Measurements from ENCODE around the gene NQO1.
"Not testable (repeated sequence)": the region's sequence is repeated elsewhere in the genome, so short reads cannot be mapped to it uniquely, and the experiment has no call there.

The NQO1 gene

DNA sequence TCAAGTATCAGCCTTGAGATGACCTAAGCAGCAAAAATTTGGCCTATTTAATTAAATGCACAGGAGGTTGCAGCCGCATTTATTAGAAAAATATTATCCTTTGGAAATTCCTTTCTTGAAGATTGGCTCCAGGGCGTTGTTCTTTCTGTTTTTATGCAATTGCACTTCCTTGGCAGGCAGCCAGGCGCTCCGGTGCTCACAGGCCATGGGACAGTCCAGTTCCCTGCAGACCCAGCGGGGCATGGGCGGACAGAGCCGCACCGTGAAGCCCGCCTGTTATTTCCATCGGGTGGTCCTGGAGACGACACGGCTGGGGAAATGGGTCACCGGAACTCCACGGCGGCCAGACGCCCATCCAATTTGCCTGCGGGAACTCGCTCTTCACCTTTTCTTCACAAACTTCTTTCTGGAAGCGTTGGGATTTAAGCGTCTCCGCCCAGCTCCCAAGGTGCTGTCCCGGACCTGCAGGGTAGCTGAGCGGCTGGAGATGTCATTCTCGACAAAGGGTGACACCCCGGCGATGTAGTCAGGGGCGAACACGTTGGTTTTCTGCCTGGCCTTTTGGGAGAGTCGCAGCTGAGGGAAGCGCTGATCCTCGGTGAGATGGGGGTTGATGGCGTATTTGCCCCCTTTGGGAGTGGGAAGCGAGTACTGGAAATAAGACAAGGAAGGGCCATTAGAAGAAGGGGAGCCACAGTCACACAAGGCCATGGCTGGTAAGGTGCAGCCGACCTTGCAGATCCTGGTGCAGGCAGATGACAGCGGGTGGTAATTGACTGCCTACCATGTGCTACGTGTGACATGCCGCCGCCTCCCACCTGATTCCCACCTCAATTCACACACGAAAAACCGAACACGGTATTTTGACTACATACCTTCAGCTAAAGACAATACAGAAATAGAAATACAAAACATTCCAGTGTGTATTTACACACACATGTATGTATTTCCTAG, 15.9 kb upstream of the NQO1 start:
- DNase-seq (ENCODE audit: low read depth in 2 of 2) = no peak

DNA sequence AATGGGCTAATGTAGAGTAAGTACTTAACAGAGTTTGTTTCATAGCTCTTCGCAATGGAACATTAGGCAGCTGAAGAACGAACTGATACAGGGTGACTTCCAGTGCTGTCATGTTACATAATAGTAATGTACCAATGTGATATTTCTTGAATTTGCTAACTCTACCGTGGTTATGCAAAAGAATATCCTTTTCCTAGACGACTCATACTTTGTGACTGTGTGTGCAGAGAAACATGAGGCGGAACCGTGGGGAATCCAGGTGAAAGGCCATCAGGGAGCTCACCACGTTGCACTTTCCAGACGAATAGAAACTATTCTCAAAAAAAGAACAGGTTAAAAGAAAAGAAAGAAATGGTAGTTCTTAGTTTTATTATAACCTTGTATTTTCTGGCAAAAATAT, 15.2 kb upstream of the NQO1 start:
- DNase-seq (ENCODE audit: low read depth in 2 of 2) = no peak

DNA sequence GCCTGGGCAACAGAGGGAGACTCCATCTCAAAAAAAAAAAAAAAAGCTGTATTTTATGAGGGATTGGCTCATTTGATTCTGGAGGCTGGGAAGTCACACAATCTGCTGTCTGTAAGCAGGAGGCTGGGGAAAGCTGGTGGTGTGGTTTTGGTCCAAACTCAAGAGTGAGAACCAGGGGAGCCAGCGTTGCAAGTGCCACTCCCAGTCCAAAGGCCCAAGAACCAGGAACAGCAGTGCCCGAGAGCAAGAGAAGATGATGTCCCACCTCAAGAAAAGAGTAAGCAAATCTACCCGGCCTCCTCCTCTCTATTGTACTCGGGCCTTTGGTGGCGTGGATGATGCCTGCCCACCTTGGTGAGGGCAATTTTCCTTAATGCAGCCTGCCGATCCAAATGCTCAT, 5.7 kb upstream of the NQO1 start:
- DNase-seq (ENCODE audit: low read depth in 2 of 2) = no peak

DNA sequence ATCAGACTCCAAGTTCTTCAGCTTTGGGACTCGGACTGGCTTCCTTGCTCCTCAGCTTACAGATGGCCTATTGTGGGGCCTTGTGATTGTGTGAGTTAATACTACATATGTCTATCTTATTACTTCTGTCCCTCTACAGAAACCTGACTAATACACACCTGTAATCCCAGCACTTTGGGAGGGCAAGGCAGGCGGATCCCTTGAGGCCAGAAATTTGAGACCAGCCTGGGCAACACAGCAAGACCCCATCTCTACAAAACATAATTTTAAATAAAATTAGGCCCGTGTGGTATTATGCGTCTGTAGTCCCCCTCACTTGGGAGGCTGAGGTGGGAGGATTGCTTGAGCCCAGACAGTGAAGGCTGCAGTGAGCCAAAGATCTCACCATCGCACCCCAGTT, 4.9 kb upstream of the NQO1 start:
- DNase-seq (ENCODE audit: low read depth in 2 of 2) = not testable (repeated sequence)

DNA sequence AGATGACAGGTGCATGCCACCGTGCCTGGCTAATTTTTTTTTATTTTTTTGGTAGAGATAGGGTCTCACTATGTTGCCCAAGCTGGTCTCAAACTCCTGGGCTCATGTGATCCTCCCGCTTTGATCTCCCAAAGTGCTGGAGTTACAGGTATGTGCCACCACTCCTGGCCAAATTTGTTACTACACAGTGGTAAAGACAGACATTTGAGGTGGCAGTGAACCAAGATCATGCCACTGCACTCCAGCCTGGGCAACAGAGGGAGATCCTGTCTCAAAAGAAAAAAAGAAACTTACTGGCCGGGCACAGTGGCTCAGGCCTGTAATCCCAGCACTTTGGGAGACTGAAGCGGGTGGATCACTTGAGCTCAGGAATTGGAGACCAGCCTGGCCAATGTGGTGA, 2.7 kb upstream of the NQO1 start:
- DNase-seq (ENCODE audit: low read depth in 2 of 2) = not testable (repeated sequence)

DNA sequence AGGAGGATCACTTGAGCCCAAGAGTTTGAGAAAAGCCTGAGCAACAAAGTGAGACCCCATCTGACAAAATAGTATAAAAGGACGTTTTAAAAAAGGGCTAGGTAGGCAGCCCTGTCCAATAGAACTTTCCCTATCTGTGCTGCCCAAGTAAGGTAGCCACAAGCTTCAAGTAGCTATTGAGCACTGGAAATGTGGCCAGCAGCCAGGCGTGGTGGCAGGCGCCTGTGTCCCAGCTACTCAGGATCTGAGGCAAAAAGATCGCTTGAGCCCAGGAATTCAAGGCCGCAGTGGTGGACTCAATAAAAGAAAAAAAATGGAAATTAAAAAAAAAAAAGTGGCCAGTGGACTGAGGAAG, 1.5 kb upstream of the NQO1 start:
- DNase-seq (ENCODE audit: low read depth in 2 of 2) = no peak

DNA sequence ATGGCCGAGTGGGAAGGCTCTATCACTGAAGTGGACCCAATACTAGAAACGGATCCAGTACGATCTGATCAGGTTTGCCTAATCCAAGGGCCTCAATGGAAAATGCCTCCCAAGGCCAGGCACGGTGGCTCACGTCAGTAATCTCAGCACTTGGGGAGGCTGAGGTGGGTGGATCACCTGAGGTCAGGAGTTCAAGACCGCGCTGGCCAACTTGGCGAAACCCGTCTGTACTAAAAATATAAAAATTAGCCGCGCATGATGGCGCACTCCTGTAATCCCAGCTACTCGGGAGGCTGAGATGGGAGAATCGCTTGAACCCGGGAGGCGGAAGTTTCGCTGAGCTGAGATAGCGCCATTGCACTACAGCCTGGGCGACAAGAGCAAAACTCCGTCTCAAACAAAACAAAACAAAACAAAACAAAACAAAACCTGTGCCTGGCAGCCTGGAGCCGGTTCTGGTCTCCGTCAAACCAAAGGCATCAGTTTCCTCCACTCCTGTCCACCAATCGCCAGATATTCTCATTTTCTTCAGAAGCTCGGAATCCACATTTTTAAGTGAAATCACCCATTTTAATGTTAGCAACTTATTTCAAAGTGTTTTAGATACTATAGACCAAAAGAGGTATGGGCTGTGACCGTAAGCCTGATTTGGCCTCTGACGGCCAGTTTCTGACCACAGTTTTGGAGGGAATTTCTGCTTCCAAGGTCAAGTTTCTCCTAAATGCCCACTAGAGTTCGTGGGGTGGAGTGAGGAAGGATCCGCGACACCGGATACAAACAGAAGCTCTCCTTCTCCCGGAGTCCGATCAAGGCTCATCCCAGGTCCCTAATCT, 664 bp downstream of the NQO1 start:
- no peak for DNase-seq (ENCODE audit: low read depth in 2 of 2)

DNA sequence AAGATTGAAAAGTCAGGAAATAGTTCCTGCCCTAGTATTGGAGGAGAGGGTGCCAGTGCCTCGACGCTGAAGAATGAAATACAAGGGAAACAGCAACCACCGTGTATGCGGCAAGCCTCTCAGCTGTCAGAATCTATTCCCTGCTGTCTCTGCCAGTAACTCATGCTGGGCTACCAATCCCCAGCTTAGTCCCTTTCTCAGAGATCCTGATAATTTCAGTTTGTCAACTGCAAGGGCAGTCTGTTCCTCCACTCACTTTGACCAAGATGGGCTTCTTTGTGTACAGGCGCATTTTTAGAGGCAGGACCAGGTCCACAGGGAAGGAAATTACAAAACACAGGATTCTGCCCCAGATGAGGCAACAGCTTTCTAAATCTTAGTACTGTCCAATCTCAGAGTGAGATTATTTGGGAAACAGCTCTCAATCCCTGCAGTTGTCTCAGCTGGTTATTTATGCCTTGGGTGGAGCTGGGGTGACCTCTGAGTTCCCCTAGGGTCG, 1.3 kb downstream of the NQO1 start:
- no peak for DNase-seq (ENCODE audit: low read depth in 2 of 2)

DNA sequence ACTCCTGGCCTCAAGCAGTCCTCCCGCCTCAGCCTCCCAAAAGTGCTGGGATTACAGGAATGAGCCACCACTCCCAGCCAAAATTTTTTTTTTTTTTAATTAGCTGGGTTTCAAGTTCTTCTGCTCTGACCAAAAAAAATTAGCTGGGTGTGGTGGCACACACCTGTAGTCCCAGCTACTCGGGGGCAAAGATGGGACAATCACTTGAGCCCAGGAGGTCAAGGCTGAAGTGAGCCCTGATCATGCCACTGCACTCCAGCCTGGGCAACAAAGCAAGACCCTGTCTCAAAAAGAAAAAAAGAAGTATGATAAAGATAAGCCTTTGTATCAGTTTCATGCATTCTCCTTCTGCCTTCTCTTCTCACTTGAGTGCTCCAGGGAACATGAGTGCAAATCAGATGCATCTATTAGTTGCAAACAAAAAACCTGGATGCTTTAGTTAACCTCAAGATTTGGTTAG, 1.9 kb downstream of the NQO1 start:
- no peak for DNase-seq (ENCODE audit: low read depth in 2 of 2)

DNA sequence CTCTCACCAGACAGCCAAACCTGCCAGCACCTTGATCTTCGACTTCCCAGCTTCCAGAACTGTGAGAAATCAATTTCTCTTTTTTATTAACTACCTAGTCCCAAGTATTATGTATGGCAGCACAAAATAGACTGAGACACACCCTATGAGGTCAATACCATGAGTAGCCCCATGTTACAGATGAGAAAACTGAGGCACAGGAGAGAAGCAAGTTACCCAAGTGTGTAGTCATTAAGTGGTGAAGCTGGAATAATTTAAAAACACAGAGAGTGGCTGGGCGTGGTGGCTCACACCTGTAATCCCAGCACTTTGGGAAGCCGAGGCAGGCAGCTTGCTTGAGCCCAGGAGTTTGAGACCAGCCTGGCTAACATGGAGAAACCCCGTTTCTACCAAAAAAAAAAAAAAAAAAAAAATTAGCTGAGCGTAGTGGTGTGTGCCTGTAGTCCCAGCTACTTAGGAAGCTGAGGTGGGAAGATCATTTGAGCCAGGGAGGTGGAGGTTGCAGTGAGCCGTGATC, 4.9 kb downstream of the NQO1 start:
- DNase-seq (ENCODE audit: low read depth in 2 of 2) = no peak

DNA sequence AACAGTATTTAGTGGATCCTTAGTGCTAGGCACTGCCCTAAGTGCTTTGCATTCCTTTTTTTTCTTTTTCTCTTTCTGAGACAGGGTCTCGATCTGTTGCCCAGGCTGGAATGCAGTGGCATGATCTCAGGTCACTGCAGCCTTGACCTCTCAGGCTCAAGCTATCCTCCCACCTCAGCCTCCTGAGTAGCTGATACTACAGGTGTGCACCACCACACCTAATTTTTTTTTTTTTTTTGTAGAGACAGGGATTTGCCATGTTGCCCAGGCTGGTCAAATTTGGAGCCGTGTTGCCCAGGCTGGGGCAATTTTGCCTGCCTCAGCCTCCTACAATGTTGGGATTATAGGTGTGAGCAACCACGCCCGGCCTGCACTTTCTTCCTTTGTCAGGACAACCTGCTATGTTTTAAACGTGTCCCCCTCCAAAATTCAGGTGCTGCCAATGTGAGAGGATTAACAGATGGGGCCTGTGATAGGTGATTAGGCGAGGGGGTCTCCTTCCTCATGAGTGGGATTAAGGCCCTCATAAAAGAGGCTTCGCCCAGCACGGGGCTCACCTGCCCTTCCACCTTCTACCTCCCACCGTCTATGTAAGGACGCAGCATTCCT, 5.4 kb downstream of the NQO1 start:
- DNase-seq (ENCODE audit: low read depth in 2 of 2) = no peak

DNA sequence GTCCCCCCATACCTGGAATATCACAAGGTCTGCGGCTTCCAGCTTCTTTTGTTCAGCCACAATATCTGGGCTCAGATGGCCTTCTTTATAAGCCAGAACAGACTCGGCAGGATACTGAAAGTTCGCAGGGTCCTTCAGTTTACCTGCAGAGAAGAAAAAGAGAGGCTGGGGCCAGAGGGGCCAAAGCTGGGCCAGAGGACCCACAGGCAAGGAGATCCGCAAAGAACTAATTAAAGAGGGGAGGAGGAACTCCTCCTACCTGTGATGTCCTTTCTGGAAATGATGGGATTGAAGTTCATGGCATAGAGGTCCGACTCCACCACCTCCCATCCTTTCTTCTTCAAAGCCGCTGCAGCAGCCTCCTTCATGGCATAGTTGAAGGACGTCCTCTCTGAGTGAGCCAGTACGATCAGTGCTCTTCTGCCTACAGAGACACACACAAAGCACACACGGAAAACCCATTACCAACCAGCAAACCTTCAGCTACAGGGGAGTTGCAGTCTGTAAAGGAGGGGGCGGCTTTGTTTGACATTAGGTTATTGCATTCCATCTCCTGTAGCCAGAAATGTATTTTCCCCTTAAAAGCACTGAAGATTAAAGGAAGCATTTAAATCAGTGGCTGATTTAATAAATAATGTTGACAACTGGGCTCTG, 8.1 kb downstream of the NQO1 start:
- no peak for DNase-seq (ENCODE audit: low read depth in 2 of 2)

DNA sequence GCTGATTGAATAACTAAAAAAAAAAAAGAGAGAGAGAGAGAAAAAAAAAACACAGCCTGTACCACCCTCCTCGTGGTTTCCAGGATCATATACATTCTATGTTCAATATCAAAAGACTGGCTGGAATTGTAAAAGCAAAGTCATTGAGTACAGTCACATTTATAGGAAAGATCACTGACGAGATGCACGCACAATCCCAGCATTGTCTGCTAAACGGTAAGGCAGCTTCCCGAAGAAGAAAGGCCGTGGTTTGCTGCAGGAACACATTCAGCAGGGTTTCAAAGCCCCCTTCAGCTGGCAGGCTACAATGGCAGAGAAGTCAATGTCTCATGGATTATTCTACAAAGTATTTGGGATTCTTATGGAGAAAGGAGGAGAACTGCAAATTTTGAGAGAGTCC, 9.3 kb downstream of the NQO1 start:
- DNase-seq (ENCODE audit: low read depth in 2 of 2) = no peak

DNA sequence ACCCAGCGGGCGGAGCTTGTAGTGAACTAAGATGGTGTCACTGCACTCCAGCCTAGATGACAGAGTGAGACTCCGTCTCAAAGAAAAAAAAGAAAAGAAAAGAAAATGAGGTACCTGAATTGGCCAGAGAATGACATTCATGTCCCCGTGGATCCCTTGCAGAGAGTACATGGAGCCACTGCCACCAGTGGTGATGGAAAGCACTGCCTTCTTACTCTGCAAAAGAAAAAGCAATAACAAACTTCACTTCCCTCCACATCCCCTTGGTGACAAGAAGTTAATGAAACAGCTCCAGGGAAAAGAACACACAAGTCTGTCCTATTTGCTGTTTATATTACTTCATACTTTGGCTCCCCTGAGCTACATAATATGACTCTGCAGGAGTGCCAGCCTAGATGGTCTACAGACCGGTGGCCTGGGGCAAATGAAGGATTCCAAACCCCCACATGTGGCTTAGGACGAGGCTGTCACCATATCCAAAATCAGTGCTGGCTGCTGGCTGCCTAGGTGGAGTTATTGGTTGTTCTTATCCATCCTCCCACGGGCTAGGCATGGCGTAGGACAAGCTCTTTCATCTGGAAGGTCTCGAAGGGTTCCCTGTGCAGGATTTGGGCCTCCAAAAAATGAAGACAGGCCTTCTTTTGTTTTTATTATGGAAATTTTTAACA, 13.3 kb downstream of the NQO1 start:
- DNase-seq (ENCODE audit: low read depth in 2 of 2) = no peak

DNA sequence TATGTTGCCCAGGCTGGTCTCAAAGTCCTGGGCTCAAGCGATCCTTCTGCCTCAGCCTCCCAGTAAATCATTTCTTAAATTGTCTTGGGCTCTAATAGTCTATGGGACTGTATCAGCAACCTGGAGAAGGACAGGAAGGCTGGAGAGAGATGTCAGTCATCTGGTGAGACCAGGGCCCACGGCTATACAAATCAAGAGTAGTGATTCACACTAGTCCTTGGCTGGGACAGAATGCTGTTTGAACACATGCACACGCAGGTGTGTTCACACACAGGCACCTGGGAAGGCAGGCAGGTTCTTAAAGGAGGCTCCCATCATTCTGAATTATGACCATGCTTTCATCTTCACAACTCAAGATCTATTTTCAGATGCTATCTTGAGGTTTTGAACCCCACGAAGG, 14.1 kb downstream of the NQO1 start:
- no peak for DNase-seq (ENCODE audit: low read depth in 2 of 2)

DNA sequence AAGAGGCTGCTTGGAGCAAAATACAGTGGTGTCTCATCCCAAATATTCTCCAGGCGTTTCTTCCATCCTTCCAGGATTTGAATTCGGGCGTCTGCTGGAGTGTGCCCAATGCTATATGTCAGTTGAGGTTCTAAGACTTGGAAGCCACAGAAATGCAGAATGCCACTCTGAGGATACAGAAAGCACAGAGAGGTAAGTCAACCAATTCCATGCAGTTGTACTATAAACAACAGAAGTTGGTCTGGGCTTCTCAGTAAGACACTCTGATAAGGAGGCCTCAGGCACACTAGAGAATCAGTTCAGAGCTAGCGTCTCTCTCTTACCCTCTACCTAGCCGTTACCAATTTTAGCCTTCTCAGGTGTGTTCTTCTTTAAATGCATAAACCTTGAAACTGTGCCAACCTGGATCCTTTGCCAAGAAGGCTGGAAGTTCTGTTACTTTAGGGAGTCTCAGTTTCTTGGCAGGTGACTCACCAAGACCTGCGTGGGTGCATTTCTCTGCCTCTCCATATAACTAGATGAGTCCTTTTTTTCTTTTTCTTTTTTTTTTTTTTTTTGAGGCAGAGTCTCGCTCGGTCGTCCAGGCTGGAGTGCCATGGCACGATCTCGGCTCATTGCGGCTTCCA, 15.1 kb downstream of the NQO1 start:
- no peak for DNase-seq (ENCODE audit: low read depth in 2 of 2)

DNA sequence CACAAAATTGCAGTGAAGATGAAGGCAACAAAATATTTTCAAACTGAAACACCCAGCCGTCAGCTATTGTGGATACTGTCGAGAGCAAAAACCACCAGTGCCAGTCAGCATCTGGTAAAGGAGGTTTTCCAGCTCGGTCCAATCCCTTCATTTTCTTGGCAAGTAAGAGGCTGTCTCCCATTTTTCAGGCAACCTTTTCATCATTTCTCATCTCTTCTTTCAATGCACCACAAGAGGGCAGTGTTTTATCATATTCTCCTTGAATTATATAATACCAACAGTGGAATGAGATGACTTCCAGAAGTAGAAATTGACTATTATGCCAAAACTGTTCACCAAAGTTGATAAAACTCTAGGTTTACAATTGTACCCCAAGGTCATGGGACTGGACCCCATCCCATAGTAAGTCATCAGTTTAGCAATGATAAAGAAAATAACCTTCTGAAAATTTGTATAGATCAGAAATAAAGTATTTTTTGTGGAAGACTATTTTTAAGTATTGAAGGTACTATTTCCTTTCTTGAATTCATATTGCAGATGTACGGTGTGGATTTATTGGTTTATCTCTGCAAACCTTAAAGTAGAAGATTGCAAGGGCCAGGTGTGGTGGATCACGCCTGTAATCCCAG, 16.8 kb downstream of the NQO1 start:
- DNase-seq (ENCODE audit: low read depth in 2 of 2) = no peak

DNA sequence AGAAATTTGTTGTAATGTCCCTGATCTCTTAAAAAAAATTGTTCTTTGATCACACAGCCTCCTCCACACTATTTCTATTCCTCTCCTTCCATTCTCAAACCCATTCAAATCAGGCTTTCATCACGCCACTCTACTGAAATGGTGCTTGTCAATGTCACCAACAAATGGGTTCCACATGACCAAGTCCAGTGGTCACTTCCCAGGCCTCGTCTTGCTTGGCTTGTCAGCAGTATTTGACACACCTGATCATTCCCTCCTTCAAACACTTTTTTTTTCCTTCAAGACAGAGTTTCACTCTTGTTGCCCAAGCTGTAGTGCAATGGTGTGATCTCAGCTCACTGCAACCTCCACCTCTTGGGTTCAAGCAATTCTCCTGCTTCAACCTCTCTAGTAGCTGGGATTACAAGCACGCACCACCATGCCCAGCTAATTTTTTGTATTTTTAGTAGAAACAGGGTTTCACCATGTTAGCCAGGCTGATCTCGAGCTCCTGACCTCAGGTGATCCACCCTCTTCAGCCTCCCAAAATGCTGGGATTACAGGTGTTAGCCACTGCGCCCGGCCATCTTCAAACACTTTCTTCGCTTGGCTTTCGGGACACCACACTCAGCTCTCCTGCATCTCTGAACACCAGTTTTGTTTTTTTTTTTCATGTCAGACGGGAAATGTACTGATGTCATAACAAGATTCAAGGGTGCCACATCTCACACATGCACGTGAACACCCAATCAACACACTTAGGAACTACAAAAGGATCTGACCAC, 18.3 kb downstream of the NQO1 start:
- DNase-seq (ENCODE audit: low read depth in 2 of 2) = no peak

DNA sequence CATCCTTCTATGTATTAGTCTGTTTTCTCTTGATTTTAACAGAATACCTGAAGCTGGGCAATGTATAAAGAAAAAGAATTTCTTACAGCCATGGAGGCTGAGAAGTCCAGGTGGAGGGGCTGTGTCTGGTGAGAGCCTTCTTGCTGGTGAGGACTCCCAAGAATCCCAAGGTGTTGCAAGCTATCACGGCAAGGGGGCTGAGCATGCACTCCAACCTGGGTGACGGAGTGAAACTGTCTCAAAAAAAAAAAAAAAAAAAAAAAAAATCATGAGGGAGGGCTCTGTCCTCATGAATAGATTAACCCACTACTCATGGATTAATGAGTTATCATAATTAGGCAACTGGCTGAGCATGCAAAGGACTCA, 19.4 kb downstream of the NQO1 start:
- DNase-seq (ENCODE audit: low read depth in 2 of 2) = no peak

Data from stimulated activated CD4-positive, alpha-beta T cell treated with anti-CD3 and anti-CD28 coated beads, Interleukin-1b, Interleukin-23, amount 100 ng/mL, for 1 hour (primary cell).